Adrenal gland (tissue), 5 donors: ENCODE data around the gene PCGF1.

ENCODE experiments used
- POLR2A ChIP-seq, 2 donors: fragments of 450-650 bp; IDR thresholded peaks; one replicate each; pipeline ENCODE4 v1.6.1; 2017; ENCODE audit warnings: antibody characterized with exemption in 2 of 2, mild to moderate bottlenecking in 2 of 2, moderate library complexity in 1 of 2
- TF ChIP-seq, protein P1 (sequence below), 6 experiments: fragments of 450-650 bp in 4 of 6; fragments of 200-600 bp in 2 of 6; sonication (generic) in 1 of 6; IDR thresholded peaks; 1 replicate in 5 of 6; 2 replicates in 1 of 6; pipeline versions ENCODE4 v1.5.1 to v1.8.0; 2016 to 2021; ENCODE audit warnings: antibody characterized with exemption in 6 of 6, mild to moderate bottlenecking in 2 of 6, moderate library complexity in 1 of 6
- donor health status: DM: no; HTN: no; CAD: no.

DNA sequence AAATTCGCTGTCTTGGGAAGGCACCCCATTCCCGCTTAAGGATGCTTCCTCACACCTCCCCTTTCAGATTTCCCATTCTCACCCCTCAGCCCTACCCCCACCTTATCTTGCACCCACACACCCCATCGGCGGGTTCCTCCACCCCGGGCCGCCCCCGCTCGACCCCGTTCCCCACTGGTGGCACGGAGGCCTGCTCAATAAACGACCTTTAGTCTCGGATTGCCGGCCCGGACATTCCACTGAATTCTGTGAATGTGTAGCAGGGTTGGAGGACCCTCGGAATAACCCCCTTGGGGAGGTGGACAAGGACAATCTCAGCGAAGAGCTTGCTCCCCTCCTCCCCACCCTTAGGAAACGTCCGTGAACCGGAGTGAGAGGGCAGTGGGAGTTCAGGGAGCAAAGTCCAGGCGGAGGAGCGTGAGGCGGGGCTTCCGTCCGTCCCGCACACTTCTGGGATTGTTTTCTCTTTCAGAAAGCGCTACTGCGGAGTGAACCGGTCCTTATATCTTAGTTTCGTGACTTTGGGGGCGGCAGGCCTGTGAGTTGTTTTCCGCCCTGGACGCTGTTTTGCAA lies 5.3 kb downstream of the PCGF1 start:
- TF ChIP-seq, protein P1, sequence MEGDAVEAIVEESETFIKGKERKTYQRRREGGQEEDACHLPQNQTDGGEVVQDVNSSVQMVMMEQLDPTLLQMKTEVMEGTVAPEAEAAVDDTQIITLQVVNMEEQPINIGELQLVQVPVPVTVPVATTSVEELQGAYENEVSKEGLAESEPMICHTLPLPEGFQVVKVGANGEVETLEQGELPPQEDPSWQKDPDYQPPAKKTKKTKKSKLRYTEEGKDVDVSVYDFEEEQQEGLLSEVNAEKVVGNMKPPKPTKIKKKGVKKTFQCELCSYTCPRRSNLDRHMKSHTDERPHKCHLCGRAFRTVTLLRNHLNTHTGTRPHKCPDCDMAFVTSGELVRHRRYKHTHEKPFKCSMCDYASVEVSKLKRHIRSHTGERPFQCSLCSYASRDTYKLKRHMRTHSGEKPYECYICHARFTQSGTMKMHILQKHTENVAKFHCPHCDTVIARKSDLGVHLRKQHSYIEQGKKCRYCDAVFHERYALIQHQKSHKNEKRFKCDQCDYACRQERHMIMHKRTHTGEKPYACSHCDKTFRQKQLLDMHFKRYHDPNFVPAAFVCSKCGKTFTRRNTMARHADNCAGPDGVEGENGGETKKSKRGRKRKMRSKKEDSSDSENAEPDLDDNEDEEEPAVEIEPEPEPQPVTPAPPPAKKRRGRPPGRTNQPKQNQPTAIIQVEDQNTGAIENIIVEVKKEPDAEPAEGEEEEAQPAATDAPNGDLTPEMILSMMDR (IDR thresholded peaks at IDR 0.05), result no peak
- TF ChIP-seq POLR2A (IDR thresholded peaks at IDR 0.05), result no peak
